B cell (primary cell): ENCODE results near the gene AGXT. TPM values are rescaled to one million over a fixed set of nuclear protein-coding genes. Genes with fewer than 3 reads are reported as not detected.

ENCODE experiments used
- ATAC-seq: fragments of 200-7000 bp; cut with Tn5 transposase; one replicate; pipeline ENCODE4 v1.10.0; 2021; ENCODE audit warnings: low read depth, mild to moderate bottlenecking, moderate number of reproducible peaks, moderate library complexity
- CTCF ChIA-PET: fragments of 350-600 bp; sonication (Branson Sonifier 250); formaldehyde crosslinking; loops from one replicate; lab custom pipeline; 2021; ENCODE audit warnings: antibody characterized with exemption, inconsistent platforms; lab: Charles Lee
- POLR2A ChIA-PET: fragments of 350-600 bp; sonication (Branson Sonifier 250); formaldehyde crosslinking; loops from one replicate; lab custom pipeline; 2021; ENCODE audit warnings: antibody characterized with exemption; lab: Charles Lee
- DNase-seq: peaks from one replicate; pipeline ENCODE4 v3.0.0; 2013
- H2AFZ ChIP-seq: 2 replicates; pipeline ENCODE4 v1.6.1; 2012; ENCODE audit warnings: mild to moderate bottlenecking, low read depth, low read length; ENCODE audit not compliant: insufficient read depth, poor library complexity, severe bottlenecking
- H3K27ac ChIP-seq, 2 donors: 1 replicate in 1 of 2; 2 replicates in 1 of 2; pipeline ENCODE4 v1.5.1; 2012 to 2013; ENCODE audit warnings: low read length in 2 of 2, mild to moderate bottlenecking in 2 of 2, moderate library complexity in 1 of 2
- H3K27me3 ChIP-seq, 4 experiments: fragments of 200-600 bp in 1 of 4; sonication (generic) in 1 of 4; replicated peaks in 1 of 4; 1 replicate in 2 of 4; 2 replicates in 2 of 4; pipeline versions ENCODE4 v1.6.1 to v1.7.0; 2013 to 2016; ENCODE audit warnings: low read length in 3 of 4, mild to moderate bottlenecking in 2 of 4, mixed read lengths in 1 of 4, moderate library complexity in 1 of 4; ENCODE audit not compliant: insufficient read depth in 4 of 4, control insufficient read depth in 3 of 4; ENCODE audit errors: control extremely low read depth in 1 of 4
- H3K36me3 ChIP-seq, 2 experiments: replicated peaks in 1 of 2; 1 replicate in 1 of 2; 2 replicates in 1 of 2; pipeline versions ENCODE4 v1.6.1 to v1.7.1; 2013; ENCODE audit warnings: low read length in 1 of 2; ENCODE audit not compliant: insufficient read depth in 2 of 2, control insufficient read depth in 1 of 2; ENCODE audit errors: control extremely low read depth in 1 of 2, extremely low read depth in 1 of 2
- H3K4me1 ChIP-seq, 2 donors: fragments of 200-600 bp in 1 of 2; sonication (generic) in 1 of 2; 1 replicate in 1 of 2; 2 replicates in 1 of 2; pipeline versions ENCODE4 v1.5.1 to v1.6.1; 2013 to 2017; ENCODE audit warnings: low read length in 2 of 2; ENCODE audit not compliant: control insufficient read depth in 2 of 2, insufficient read depth in 2 of 2
- H3K4me2 ChIP-seq: replicated peaks from 2 replicates; pipeline ENCODE3; 2012; ENCODE audit warnings: mild to moderate bottlenecking, low read depth, low read length; ENCODE audit not compliant: poor library complexity, severe bottlenecking
- H3K4me3 ChIP-seq, 5 experiments: fragments of 200-600 bp in 1 of 5; sonication (generic) in 1 of 5; 1 replicate in 3 of 5; 2 replicates in 2 of 5; pipeline versions ENCODE4 v1.5.1 to v1.7.0; 2011 to 2016; ENCODE audit warnings: low read length in 4 of 5, mild to moderate bottlenecking in 4 of 5, low read depth in 2 of 5, control low read depth in 1 of 5, moderate library complexity in 1 of 5; ENCODE audit not compliant: insufficient read depth in 1 of 5; ENCODE audit errors: control extremely low read depth in 1 of 5, extremely low read depth in 1 of 5
- H3K79me2 ChIP-seq: fragments of 200-600 bp; sonication (generic); one replicate; pipeline ENCODE4 v1.6.0; 2016; ENCODE audit warnings: low read length; ENCODE audit not compliant: control insufficient read depth, insufficient read depth
- H3K9ac ChIP-seq: fragments of 200-600 bp; sonication (generic); 2 replicates; pipeline ENCODE4 v1.6.1; 2017; ENCODE audit warnings: mild to moderate bottlenecking, low read length, moderate library complexity
- H3K9me3 ChIP-seq, 3 donors: one replicate each; pipeline versions ENCODE4 v1.6.1 to v1.7.1; 2013; ENCODE audit warnings: low read length in 2 of 3; ENCODE audit not compliant: control insufficient read depth in 2 of 3, insufficient read depth in 1 of 3; ENCODE audit errors: control extremely low read depth in 1 of 3
- H4K20me1 ChIP-seq: 2 replicates; pipeline ENCODE4 v1.6.0; 2012; ENCODE audit warnings: mild to moderate bottlenecking, low read length; ENCODE audit not compliant: insufficient read depth, control insufficient read depth, poor library complexity, severe bottlenecking
- H3K27ac Mint-ChIP-seq: one replicate; pipeline ENCODE4 v1.8.0; 2021; ENCODE audit warnings: mixed read lengths
- H3K27me3 Mint-ChIP-seq: one replicate; pipeline ENCODE4 v1.8.0; 2021; ENCODE audit warnings: mixed read lengths
- H3K4me1 Mint-ChIP-seq: one replicate; pipeline ENCODE4 v1.8.0; 2021; ENCODE audit warnings: mixed read lengths
- H3K4me3 Mint-ChIP-seq: one replicate; pipeline ENCODE4 v1.8.0; 2021; ENCODE audit warnings: mixed read lengths
- H3K9me3 Mint-ChIP-seq: one replicate; pipeline ENCODE4 v1.8.0; 2022; ENCODE audit warnings: mixed read lengths; ENCODE audit not compliant: insufficient read depth
- CTCF ChIP-seq: fragments of 200-600 bp; IDR thresholded peaks from one replicate; pipeline ENCODE4 v1.8.0; 2022; ENCODE audit warnings: antibody characterized with exemption, mild to moderate bottlenecking
- EZH2 ChIP-seq: IDR thresholded peaks from 2 replicates; pipeline ENCODE4 v1.6.1; 2012; ENCODE audit warnings: borderline replicate concordance, low read depth, mild to moderate bottlenecking, moderate library complexity, low read length; ENCODE audit not compliant: insufficient read depth, poor library complexity, severe bottlenecking
- WGBS: methylation state at CpG from one replicate; pipeline ENCODE4 v1.1.5; 2013; ENCODE audit warnings: missing lambda C conversion rate; ENCODE audit not compliant: insufficient coverage; 5-methylcytosine and 5-hydroxymethylcytosine counted together
- intact Hi-C: fragments of 100-400 bp; cut with micrococcal nuclease; formaldehyde crosslinking; loops from one replicate; pipeline ENCODE4 v1.10.0; 2022
- polyA plus RNA-seq: library from polyadenylated mRNA; depleted of rRNA; stranded (reverse); fragments of >200 nt; gene quantifications from 2 replicates; pipeline ENCODE4 v1.2.3, GENCODE V29; 2012
- total RNA-seq, 2 donors: library from RNA; stranded (reverse); fragments of 120-200 nt in 1 of 2; gene quantifications; 1 replicate in 1 of 2; 2 replicates in 1 of 2; pipeline versions ENCODE4 v1.2.3 to v1.2.4, GENCODE V29; 2013 to 2022

AGXT gene
- total and polyA plus RNA-seq, 2 donors (not counting 1 experiment from before 2014, with no cell fraction given): not detected

DNA sequence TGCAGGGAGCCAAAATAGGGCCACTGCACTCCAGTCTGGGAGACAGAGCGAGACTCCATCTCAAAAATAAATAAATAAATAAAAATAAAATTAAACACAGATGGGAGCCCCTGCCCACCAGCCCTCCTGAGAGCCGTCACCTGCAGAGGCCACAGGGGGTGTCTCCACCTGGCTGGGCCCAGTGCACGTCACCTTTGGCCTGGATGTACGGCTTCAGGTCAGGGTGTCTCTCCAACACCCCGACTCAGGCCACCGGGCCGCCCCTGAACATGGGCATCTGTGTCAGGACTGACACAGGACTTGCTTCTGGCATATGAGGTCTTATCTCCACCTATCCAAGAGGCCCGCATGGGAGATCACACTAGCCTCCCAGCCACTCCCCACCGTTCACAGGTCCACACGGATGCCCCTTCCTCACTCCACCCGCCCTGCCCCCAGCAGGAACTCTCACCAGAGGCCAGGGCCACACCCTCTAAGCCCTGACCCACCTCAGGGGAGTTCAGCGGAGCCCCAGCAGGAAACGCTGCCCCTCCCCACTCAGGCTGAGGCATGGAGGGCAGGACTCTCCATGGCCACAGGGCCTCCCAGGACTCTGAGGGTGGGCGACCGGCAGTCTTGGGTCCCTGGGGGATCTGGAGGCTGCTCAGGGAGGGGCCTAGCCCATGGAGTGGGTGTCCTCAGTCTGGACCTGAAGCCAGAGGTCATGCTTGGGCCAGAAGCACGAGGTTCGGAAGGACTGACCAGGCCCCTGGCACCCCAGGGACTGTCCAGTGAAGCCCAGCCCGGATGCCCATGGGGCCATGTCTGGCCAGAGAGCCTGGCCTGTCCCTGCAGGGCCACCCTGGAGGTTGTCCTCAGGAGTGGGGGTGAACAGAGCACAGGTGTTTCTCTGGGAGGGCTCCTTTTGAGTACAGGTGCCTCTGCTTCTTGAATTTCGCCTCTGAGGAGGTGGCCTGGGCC lies 35.9 kb downstream of the AGXT start:
- Histone ChIP-seq H3K79me2 (no peaks in the 10 kb centered on the region), H2AFZ (no peak overlapping the region), H4K20me1 (no peaks in the 10 kb centered on the region), H3K27me3 (peaks cover 0 to 5% (median 0%) of the 10 kb centered on the region in 4 experiments), H3K27ac (no peak overlapping the region), H3K4me1 (no peaks in the 10 kb centered on the region), H3K9me3 (no peaks in the 10 kb centered on the region), H3K36me3 (no peaks in the 10 kb centered on the region), H3K4me2 (no peak overlapping the region), H3K9ac (no peak overlapping the region), H3K4me3 (no peak overlapping the region)
- Mint-ChIP-seq H3K27ac (no peak overlapping the region), H3K4me1 (no peaks in the 10 kb centered on the region), H3K27me3 (no peaks in the 10 kb centered on the region), H3K4me3 (no peak overlapping the region), H3K9me3 (no peaks in the 10 kb centered on the region)
- no peak for ATAC-seq
- TF ChIP-seq CTCF: no peak
- CTCF ChIA-PET: no interaction called here
- intact Hi-C loops: no loop called here
- DNase-seq: no peak
- WGBS: 86% methylated on average over 18 of the region's 19 CpGs
- POLR2A ChIA-PET: no interaction called here

- Histone ChIP-seq H3K4me1 (no peaks in the 10 kb centered on the region), H2AFZ (no peak overlapping the region), H3K4me3 (no peak overlapping the region), H4K20me1 (no peaks in the 10 kb centered on the region), H3K9me3 (no peaks in the 10 kb centered on the region), H3K36me3 (no peaks in the 10 kb centered on the region), H3K4me2 (no peak overlapping the region), H3K79me2 (no peaks in the 10 kb centered on the region), H3K27me3 (peaks cover 0 to 5% (median 0%) of the 10 kb centered on the region in 4 experiments), H3K27ac (no peak overlapping the region), H3K9ac (no peak overlapping the region)
- intact Hi-C loops: no loop called here
- no peak for TF ChIP-seq CTCF
- no peak for TF ChIP-seq EZH2
- Mint-ChIP-seq H3K27me3 (peaks cover 3% of the 10 kb centered on the region), H3K27ac (no peak overlapping the region), H3K9me3 (no peaks in the 10 kb centered on the region), H3K4me3 (no peak overlapping the region), H3K4me1 (no peaks in the 10 kb centered on the region)
- WGBS: 40% methylated on average over 13 of the region's 13 CpGs
- DNase-seq (no peak), ATAC-seq (no peak)
- POLR2A ChIA-PET: no interaction called here
- CTCF ChIA-PET: no interaction called here
Measured at GRCh38 chr2:240905176-240905781, 36.7 kb downstream of the AGXT start.
